Dedifferentiated amniotic fluid mesenchymal stem cell (primary cell): ENCODE data around the gene TPSG1.
"Not testable (repeated sequence)": the region's sequence is repeated elsewhere in the genome, so short reads cannot be mapped to it uniquely, and the experiment has no call there.

Experiments
- DNase-seq: peaks from one replicate; pipeline ENCODE4 v3.0.0-alpha.2; 2016; ENCODE audit errors: extremely low spot score

TPSG1 gene

GRCh38 chr16:1194665-1195392 is 30.2 kb downstream of the TPSG1 start:
- no peak for DNase-seq

GRCh38 chr16:1193825-1194581 is 31.1 kb downstream of the TPSG1 start:
- DNase-seq, result no peak

DNA sequence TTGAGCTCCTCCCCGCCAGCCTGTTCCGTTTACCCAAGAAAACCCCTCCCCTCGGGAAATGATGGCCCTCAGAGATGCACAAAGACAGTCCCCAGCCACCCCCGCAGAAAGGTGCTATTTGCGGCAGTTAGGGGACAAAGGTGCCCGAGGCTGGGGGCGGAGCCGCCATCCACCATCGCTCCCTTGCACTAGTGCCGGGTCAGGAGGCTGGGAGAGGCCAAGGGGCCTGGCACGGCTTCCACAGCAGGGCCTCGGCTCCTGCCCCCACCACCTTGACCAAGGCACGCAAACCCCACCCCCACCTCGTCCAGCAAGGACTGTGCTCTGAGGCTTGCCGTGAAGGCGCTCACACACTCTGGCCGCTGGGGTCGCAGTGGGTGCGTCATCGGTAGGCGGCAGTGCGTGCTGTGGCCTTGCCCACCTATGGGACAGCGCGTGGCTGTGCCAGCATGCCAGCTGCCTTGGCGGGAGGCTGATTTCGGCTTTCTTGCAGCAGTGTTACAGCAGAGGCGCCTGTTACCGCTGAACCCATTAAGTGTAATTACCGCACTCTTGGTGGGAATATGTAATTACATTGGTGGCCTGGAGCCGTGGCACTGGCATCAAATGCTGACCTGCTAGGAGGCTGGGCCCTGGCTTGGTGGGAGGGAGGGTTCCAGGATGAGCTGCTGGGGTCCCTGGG is 31.8 kb downstream of the TPSG1 start:
- no peak for DNase-seq

- no peak for DNase-seq
Measured at GRCh38 chr16:1192384-1193073, 32.5 kb downstream of the TPSG1 start.

- DNase-seq, result not testable (repeated sequence)
Measured at GRCh38 chr16:1190789-1191188, 34.3 kb downstream of the TPSG1 start.

GRCh38 chr16:1189455-1189854 is 35.6 kb downstream of the TPSG1 start:
- no peak for DNase-seq

DNA sequence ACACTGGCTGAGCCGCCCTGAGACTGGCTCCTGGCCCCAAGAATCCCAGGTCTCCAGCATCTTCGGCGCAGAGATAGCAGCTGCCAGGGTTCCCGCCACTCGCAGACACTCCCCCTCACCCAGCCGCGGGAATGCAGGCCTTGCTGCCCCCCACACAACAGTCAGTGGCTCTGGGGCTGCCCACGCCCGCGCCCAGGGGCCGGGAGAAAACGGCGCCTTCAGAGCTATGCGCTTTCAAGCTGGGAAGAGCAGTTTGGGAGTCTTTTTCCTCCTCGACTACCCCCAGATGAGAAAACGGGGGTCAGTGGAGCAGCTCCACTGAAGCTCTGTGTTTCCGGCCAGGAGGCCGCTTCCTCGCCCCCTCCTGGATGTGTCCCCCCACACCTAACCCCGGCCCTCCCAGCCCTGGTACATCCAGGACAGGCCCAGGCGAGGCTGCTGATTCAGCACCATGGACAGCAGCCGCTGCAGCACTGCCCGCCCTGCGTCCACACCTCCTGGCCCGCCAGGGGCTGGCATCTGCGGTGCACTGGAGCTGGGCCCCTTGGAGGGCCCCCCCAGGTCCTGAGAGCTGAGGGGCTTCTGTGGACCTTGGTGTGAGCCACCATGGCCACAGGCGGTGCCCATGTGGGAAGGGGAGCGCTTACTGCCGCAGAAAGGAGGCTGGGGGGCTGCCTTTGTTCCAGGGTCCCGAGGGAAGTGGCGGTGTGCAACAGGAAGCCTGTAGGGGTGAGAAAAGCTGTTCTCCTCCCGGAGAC is 36.5 kb downstream of the TPSG1 start:
- DNase-seq, result no peak

DNA sequence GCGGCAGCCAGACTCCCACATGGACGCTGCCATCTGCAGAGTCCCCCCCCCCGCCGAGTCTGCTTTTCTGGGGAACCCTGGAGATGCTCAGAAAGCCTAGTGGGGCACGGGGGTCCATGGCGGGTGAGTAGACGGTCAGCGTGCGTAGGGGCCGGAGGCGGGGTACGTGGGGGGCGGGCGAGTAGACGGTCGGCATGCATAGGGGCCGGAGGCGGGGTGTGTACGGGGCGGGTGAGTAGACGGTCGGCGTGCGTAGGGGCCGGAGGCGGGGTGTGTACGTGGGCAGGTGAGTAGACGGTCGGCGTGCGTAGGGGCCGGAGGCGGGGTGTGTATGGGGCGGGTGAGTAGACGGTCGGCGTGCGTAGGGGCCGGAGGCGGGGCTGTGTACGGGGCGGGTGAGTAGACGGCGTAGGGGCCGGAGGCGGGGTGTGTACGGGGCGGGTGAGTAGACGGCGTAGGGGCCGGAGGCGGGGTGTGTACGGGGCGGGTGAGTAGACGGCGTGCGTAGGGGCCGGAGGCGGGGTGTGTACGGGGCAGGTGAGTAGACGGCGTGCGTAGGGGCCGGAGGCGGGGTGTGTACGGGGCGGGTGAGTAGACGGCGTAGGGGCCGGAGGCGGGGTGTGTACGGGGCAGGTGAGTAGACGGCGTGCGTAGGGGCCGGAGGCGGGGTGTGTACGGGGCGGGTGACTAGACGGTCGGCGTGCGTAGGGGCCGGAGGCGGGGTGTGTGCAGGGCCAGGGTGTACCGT is 39.4 kb downstream of the TPSG1 start:
- DNase-seq, result not testable (repeated sequence)

GRCh38 chr16:1184980-1185379 is 40.1 kb downstream of the TPSG1 start:
- DNase-seq, result no peak

DNA sequence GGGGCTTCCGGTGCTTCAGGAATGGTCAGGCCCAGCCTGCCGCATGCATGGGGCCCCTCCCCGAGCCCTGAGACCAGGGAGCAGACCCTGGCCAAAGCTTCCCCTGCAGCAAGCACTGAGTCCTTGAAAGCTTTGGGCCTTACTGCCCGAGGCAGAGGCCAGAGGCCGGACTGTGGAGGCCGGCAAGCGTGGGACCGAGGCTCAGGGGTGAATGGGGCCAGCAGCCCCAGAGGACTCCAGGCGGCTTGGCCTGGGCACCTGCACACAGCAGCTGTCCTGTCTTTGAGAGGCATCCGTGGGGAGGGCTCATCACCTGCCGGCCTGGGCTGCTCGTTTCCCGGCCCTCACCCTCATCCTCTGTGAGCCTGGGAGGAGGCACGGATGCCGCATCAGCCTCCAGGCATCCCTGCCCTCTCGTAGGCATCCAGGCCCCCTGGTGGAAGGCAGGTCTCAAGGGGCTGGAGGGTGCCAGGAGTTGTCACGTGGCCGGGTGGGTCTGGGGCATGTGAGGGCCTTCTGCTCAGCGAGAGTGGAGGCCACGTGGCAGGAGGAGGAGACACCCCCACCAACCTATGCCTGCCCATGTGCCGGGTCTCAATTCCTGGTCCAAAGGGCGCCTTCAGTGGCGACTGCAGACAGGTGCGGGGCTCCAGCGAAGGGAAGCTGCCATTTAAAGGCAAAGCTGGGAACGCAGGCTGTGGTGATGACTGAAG is 40.8 kb downstream of the TPSG1 start:
- no peak for DNase-seq

- DNase-seq, result peak; percentile 29
Measured at GRCh38 chr16:1182950-1183907, 41.8 kb downstream of the TPSG1 start.

- peak; percentile 55 for DNase-seq
Measured at GRCh38 chr16:1182316-1182671, 42.8 kb downstream of the TPSG1 start.

GRCh38 chr16:1181404-1182315 is 43.4 kb downstream of the TPSG1 start:
- no peak for DNase-seq

DNA sequence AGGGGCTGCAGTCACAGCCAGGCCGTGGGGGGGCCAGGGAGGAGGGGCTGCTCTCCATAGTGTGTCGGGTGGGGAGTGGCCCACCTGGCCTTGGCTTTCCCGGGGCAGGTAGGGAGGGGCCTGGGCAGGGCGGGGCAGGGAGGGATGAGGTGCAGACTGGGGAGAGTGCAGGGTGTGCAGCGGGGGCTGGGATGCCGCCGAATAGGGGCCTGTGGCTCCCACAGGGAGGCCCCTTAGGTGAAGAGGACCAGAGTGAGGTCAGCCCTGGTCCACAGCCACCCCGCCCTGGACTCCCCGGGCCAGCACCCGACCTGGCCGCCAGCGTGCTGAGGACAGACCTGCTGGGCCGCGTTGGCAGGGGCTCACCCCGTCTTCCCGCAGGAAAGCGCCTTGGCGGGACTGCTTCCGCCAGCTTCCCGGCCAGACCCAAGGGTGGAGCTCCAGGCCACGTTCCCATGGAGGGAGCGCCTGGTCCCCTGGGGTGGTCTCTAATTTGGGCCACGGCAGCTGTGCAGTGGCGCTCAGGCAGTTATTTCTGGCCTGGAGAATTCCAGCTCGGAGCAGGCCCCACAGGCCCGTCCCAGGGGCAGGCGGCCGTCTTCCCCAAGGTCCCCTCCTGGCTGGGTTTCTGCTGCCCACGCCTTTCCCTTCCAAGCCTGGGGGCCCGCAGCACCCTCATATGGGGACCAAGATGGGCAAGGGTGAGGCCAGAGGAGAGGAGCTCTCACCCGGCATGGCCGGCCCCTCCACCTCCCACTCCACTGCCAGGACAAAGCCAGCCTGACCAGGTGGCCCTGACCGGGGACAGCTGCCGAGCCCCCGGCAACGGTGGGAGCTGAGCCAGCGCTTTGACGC is 44.3 kb downstream of the TPSG1 start:
- no peak for DNase-seq

DNA sequence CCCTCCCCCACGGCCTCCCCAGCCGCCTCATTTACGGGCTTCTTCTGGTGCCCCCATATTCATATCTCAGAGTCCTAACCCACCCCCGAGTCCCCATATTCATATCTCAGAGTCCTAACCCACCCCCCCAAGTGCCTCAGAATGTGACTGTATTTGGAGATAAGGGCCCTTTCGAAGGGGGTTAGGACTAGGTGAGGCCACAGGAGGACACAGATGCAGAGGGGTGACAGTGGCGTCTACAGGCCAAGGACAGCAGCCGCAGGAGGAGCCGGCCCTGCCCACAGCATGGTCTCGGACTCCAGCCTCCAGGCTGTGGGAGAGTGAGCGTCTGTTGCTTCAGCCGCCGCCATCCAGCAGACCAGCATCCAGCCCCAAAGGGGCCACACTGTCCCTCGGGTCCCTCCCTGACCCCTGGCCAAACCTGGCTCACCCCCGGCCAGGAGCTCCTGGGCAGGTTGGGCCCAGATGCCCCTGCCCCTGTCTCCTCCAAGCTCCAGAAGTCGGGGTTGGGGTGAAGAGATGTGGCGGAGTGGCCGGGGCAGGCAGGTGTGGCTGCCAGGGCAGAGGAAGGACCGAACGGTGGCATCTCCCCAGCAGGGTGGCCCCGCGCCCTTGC is 46.7 kb downstream of the TPSG1 start:
- DNase-seq, result no peak

DNA sequence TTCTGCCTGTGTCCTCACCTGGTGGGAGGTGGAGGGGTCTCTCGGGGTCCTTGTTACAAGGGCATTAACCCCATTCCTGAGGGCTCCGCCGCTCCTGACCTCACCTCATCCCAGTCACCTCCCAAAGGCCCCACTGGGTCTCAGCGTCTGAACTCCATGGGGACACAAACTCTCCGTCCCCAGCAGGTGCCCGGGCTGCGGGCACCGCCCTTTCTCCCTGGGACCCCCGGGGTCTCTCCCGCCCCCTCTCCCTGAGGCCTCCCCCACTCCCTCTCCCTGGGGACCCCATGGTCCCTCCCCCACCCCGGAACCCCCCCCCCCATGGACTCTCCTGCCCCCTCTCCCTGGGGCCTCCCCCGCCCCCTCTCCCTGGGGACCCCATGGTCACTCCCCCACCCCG is 47.3 kb downstream of the TPSG1 start:
- DNase-seq, result no peak
